Transverse colon (tissue), 4 donors: ENCODE measurements around the gene HEATR5B.

ENCODE experiments used
- CTCF ChIP-seq, 5 experiments: fragments of 200-600 bp in 3 of 5; fragments of 450-650 bp in 2 of 5; sonication (generic) in 3 of 5; IDR thresholded peaks; 1 replicate in 2 of 5; 2 replicates in 3 of 5; pipeline ENCODE4 v1.5.1; 2016 to 2017; ENCODE audit warnings: antibody characterized with exemption in 5 of 5, inconsistent platforms in 3 of 5, mild to moderate bottlenecking in 2 of 5, moderate library complexity in 1 of 5
- POLR2AphosphoS5 ChIP-seq, 3 donors: sonication (generic); formaldehyde crosslinking; IDR thresholded peaks; one replicate each; pipeline ENCODE4 v1.6.1; 2016; ENCODE audit warnings: antibody characterized with exemption in 3 of 3

GRCh38 chr2:36964496-36965058, 119.6 kb downstream of the HEATR5B start:
- TF ChIP-seq POLR2AphosphoS5 (IDR thresholded peaks at IDR 0.05) (no peak), CTCF (IDR thresholded peaks at IDR 0.05) (no peak)
